HepG2 (cell line): ENCODE results near the gene CD40. TPM values are rescaled to one million over a fixed set of nuclear protein-coding genes. Genes with fewer than 3 reads are reported as not detected.
A peak's percentile ranks its signal among the peaks of the same experiment; 100 is the strongest.

Source experiments
- CC2D1A ChIP-seq: sonication (generic); formaldehyde crosslinking; IDR thresholded peaks from 2 replicates; pipeline ENCODE4 v1.8.1; 2023; ENCODE audit warnings: mild to moderate bottlenecking, missing genetic modification reagents
- DPF2 ChIP-seq: sonication (generic); formaldehyde crosslinking; IDR thresholded peaks from 2 replicates; pipeline ENCODE4 v1.4.0; 2020; ENCODE audit warnings: mild to moderate bottlenecking, low read depth, missing genetic modification reagents, borderline replicate concordance
- FUBP1 ChIP-seq: sonication (generic); formaldehyde crosslinking; IDR thresholded peaks from 2 replicates; pipeline ENCODE4 v1.5.1; 2020; ENCODE audit warnings: missing genetic modification reagents, mild to moderate bottlenecking, borderline replicate concordance
- GLI4 ChIP-seq: sonication (generic); formaldehyde crosslinking; IDR thresholded peaks from 2 replicates; pipeline ENCODE4 v1.5.1; 2020; ENCODE audit warnings: missing genetic modification reagents, mild to moderate bottlenecking, moderate library complexity, borderline replicate concordance
- HMG20B ChIP-seq: conservative IDR thresholded peaks from 2 replicates; pipeline ENCODE4 v1.6.1; 2016; ENCODE audit warnings: missing genetic modification reagents, missing compliant biosample characterization
- HOXA5 ChIP-seq: sonication (generic); formaldehyde crosslinking; IDR thresholded peaks from 2 replicates; pipeline ENCODE4 v1.4.0; 2020; ENCODE audit warnings: missing genetic modification reagents
- KAT2B ChIP-seq: fragments of 150-350 bp; IDR thresholded peaks from 2 replicates; pipeline ENCODE4 v1.6.1; 2014; ENCODE audit warnings: low read depth, low read length, borderline replicate concordance
- KLF16 ChIP-seq, 2 experiments: sonication (generic) in 1 of 2; formaldehyde crosslinking in 1 of 2; IDR thresholded peaks; 2 replicates each; pipeline versions ENCODE4 v1.6.1 to v1.8.0; 2016 to 2023; ENCODE audit warnings: missing genetic modification reagents in 2 of 2, missing compliant biosample characterization in 1 of 2
- KMT2B ChIP-seq: IDR thresholded peaks from 2 replicates; pipeline ENCODE4 v1.6.1; 2016; ENCODE audit warnings: missing genetic modification reagents, missing compliant biosample characterization
- MED1 ChIP-seq: sonication (generic); formaldehyde crosslinking; IDR thresholded peaks from 2 replicates; pipeline ENCODE4 v1.4.0; 2020; ENCODE audit warnings: missing genetic modification reagents
- MLLT10 ChIP-seq: sonication (generic); formaldehyde crosslinking; IDR thresholded peaks from 2 replicates; pipeline ENCODE4 v1.4.0; 2020; ENCODE audit warnings: missing genetic modification reagents
- MLX ChIP-seq: IDR thresholded peaks from 2 replicates; pipeline ENCODE4 v1.6.1; 2016
- MYC ChIP-seq: sonication (generic); formaldehyde crosslinking; IDR thresholded peaks from 2 replicates; pipeline ENCODE4 v1.9.0; 2021; ENCODE audit warnings: missing genetic modification reagents, borderline replicate concordance
- MYNN ChIP-seq: sonication (generic); formaldehyde crosslinking; IDR thresholded peaks from 2 replicates; pipeline ENCODE4 v1.4.0; 2020; ENCODE audit warnings: mild to moderate bottlenecking, low read depth, missing genetic modification reagents
- RELA ChIP-seq: sonication (generic); formaldehyde crosslinking; IDR thresholded peaks from 2 replicates; pipeline ENCODE4 v1.4.0; 2020; ENCODE audit warnings: missing genetic modification reagents
- SRF ChIP-seq: IDR thresholded peaks from 2 replicates; pipeline ENCODE4 v1.6.1; 2011; ENCODE audit warnings: mild to moderate bottlenecking, low read depth, low read length, moderate library complexity
- ZBTB7A ChIP-seq: sonication (generic); formaldehyde crosslinking; IDR thresholded peaks from 2 replicates; pipeline ENCODE4 v1.8.0; 2022; ENCODE audit warnings: mild to moderate bottlenecking, missing genetic modification reagents
- ZBTB7B ChIP-seq: sonication (generic); formaldehyde crosslinking; IDR thresholded peaks from 2 replicates; pipeline ENCODE4 v1.4.0; 2020; ENCODE audit warnings: missing genetic modification reagents
- ZFP36L1 ChIP-seq: sonication (generic); formaldehyde crosslinking; IDR thresholded peaks from 2 replicates; pipeline ENCODE4 v1.8.0; 2022; ENCODE audit warnings: mild to moderate bottlenecking, missing genetic modification reagents, moderate library complexity
- ZMYM3 ChIP-seq: sonication (generic); formaldehyde crosslinking; IDR thresholded peaks from 2 replicates; pipeline ENCODE4 v1.5.1; 2020; ENCODE audit warnings: mild to moderate bottlenecking, missing genetic modification reagents
- ZNF333 ChIP-seq: sonication (generic); formaldehyde crosslinking; IDR thresholded peaks from 2 replicates; pipeline ENCODE4 v1.4.0; 2020; ENCODE audit warnings: mild to moderate bottlenecking, missing genetic modification reagents, borderline replicate concordance
- ZNF362 ChIP-seq: sonication (generic); formaldehyde crosslinking; IDR thresholded peaks from 2 replicates; pipeline ENCODE4 v1.4.0; 2020; ENCODE audit warnings: missing genetic modification reagents, mild to moderate bottlenecking, borderline replicate concordance
- ZNF446 ChIP-seq: sonication (generic); formaldehyde crosslinking; IDR thresholded peaks from 2 replicates; pipeline ENCODE4 v1.5.0; 2020; ENCODE audit warnings: mild to moderate bottlenecking, missing genetic modification reagents
- ZNF607 ChIP-seq: sonication (generic); formaldehyde crosslinking; IDR thresholded peaks from 2 replicates; pipeline ENCODE4 v1.5.1; 2020; ENCODE audit warnings: missing genetic modification reagents, mild to moderate bottlenecking, borderline replicate concordance
- ZNF652 ChIP-seq: IDR thresholded peaks from 2 replicates; pipeline ENCODE4 v1.6.1; 2016; ENCODE audit warnings: low read depth, borderline replicate concordance
- ZNF747 ChIP-seq: sonication (generic); formaldehyde crosslinking; IDR thresholded peaks from 2 replicates; pipeline ENCODE4 v1.8.1; 2023; ENCODE audit warnings: missing genetic modification reagents, mild to moderate bottlenecking, borderline replicate concordance
- ZNF790 ChIP-seq: sonication (generic); formaldehyde crosslinking; IDR thresholded peaks from 2 replicates; pipeline ENCODE4 v1.8.0; 2022; ENCODE audit warnings: missing genetic modification reagents, mild to moderate bottlenecking, borderline replicate concordance
- polyA plus RNA-seq, 8 experiments: library from polyadenylated mRNA; depleted of rRNA in 3 of 8; stranded (reverse) in 7 of 8; unstranded in 1 of 8; fragments of >200 nt; fragmentation: Illumina TruSeq in 4 of 8; extraction: Trizol in 4 of 8; gene quantifications; 2 replicates each; pipeline versions ENCODE4 v1.2.1 to v1.2.3, GENCODE V29; 2011 to 2016; ENCODE audit warnings: low read depth in 4 of 8, missing spikeins in 1 of 8, mixed read lengths in 1 of 8; ENCODE audit not compliant: insufficient read depth in 1 of 8
- total RNA-seq, 5 experiments: library from RNA; depleted of rRNA; stranded (reverse); fragments of >200 nt; fragmentation: Illumina TruSeq; extraction: Trizol; gene quantifications; 2 replicates each; pipeline ENCODE4 v1.2.3, GENCODE V29; 2016; ENCODE audit warnings: low read depth in 1 of 5

The CD40 gene
- total and polyA plus RNA-seq, 2 of the 13 experiments (the other 11 are each of a cell fraction or from before 2014, with no cell fraction given): 4.6 to 13.4 TPM

- TF ChIP-seq MYC (CRISPR knock-in tag) (peak; percentile 100), ZNF446 (CRISPR knock-in tag) (peak; percentile 95; the same call in 1 of the 2 replicates), MLX (peak; percentile 72), DPF2 (CRISPR knock-in tag) (no peak), SRF (no peak), ZFP36L1 (CRISPR knock-in tag) (peak; percentile 93), MYNN (0 out of 2 replicates have a peak, but pooled peaks have one; percentile 12), MED1 (peak; percentile 94), ZNF790 (CRISPR knock-in tag) (no peak), KLF16 (CRISPR knock-in tag; IDR thresholded peaks at IDR 0.05) (peak in 1 of 2 experiments; percentile 96; a peak in 2 of 4 replicates), MLLT10 (no peak), ZNF652 (CRISPR knock-in tag) (no peak), ZNF607 (peak; percentile 99), ZNF747 (CRISPR knock-in tag) (no peak; the same call in 1 of the 2 replicates), CC2D1A (CRISPR knock-in tag) (no peak), ZMYM3 (CRISPR knock-in tag) (no peak; the same call in 1 of the 2 replicates), FUBP1 (CRISPR knock-in tag) (peak; percentile 98), ZNF333 (CRISPR knock-in tag) (peak; percentile 34; the same call in 1 of the 2 replicates), HMG20B (CRISPR knock-in tag) (no peak), KMT2B (CRISPR knock-in tag) (peak; percentile 93), GLI4 (peak; percentile 86; the same call in 1 of the 2 replicates), ZNF362 (CRISPR knock-in tag) (peak; percentile 51; the same call in 1 of the 2 replicates), ZBTB7B (CRISPR knock-in tag) (peak; percentile 73; the same call in 1 of the 2 replicates), RELA (CRISPR knock-in tag) (peak; percentile 58; the same call in 1 of the 2 replicates), ZBTB7A (CRISPR knock-in tag) (peak; percentile 18), KAT2B (no peak), HOXA5 (peak; percentile 69; the same call in 1 of the 2 replicates)
These were observed 28.4 kb upstream of the CD40 start, which contains the start of gene NCOA5 (continued) for GRCh38 chr20:46089417-46090388.
